SK-N-MC (cell line): ENCODE data around the gene LRRC3B.

Source experiments
- DNase-seq: peaks from one replicate; pipeline ENCODE4 v3.0.0-alpha.2; 2011; ENCODE audit warnings: low read depth, low spot score
- H3K27ac ChIP-seq: fragments of 200-600 bp; sonication (generic); 2 replicates; pipeline ENCODE4 v1.5.1; 2016; ENCODE audit warnings: mixed run types
- H3K36me3 ChIP-seq: fragments of 200-600 bp; sonication (generic); 2 replicates; pipeline ENCODE4 v1.6.1; 2017; ENCODE audit warnings: antibody characterized with exemption, low read length, mixed read lengths; ENCODE audit not compliant: insufficient read depth
- H3K4me3 ChIP-seq: fragments of 200-600 bp; sonication (generic); 2 replicates; pipeline ENCODE4 v1.5.1; 2016
- H3K9ac ChIP-seq: fragments of 200-600 bp; sonication (generic); 2 replicates; pipeline ENCODE4 v1.8.0; 2017; ENCODE audit warnings: mixed run types, mixed read lengths; ENCODE audit not compliant: insufficient read length
- H3K9me3 ChIP-seq: fragments of 200-600 bp; sonication (generic); 2 replicates; pipeline ENCODE4 v1.6.1; 2017; ENCODE audit warnings: low read depth, mild to moderate bottlenecking, antibody characterized with exemption, low read length, moderate library complexity, mixed read lengths
- EZH2 ChIP-seq: fragments of 200-600 bp; sonication (generic); IDR thresholded peaks from one replicate; pipeline ENCODE4 v1.6.1; 2017; ENCODE audit warnings: antibody characterized with exemption
- FOXP2 ChIP-seq: optimal IDR thresholded peaks from 2 replicates; pipeline ENCODE3; 2011; ENCODE audit warnings: mild to moderate bottlenecking, moderate library complexity; ENCODE audit not compliant: insufficient read depth; ENCODE audit errors: extremely low read length, control extremely low read depth
- POLR2AphosphoS5 ChIP-seq: IDR thresholded peaks from 2 replicates; pipeline ENCODE4 v1.6.1; 2012; ENCODE audit warnings: mild to moderate bottlenecking, low read depth, low read length, borderline replicate concordance

The LRRC3B gene, protein sequence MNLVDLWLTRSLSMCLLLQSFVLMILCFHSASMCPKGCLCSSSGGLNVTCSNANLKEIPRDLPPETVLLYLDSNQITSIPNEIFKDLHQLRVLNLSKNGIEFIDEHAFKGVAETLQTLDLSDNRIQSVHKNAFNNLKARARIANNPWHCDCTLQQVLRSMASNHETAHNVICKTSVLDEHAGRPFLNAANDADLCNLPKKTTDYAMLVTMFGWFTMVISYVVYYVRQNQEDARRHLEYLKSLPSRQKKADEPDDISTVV

DNA sequence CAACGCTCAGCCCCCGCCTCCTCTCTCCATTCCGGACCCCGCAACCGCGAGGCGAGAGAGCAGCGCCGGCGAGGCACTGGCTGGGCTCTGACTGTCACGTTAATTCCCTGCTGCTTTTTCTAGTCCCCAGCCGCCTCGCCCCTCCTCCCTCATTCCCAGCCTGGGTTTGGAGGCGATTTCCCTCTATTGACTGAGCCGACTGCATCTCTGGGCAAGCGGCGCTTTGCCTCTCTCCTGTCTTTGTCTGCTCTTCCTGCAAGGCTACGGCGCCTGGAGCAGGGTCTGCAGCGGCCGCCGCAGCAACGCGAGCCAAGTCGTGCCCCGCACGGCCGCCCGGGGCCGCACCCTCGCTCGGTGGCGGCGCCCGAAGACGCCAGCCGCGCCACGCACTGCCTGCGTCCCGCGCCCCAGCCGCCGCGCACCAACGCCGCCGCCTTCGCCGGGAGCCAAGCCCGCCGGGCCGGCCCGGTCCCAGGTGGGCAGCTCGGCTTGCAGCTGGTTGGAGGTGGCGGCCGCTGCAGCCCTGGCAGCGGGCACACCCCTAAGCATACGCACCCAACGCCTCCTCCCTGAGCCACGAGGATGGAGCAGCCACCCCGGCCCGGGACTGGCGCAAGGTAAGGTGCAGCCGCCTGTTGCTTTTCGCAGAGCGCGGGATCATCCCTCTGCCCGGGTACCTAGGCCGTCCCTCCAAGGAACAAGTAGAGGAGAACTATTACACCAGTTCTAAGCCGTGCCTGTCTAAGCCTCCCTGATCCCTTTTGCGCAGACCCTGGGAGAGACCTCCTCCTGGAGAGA, at the start of gene LRRC3B:
LRRC3B (plus strand) TSS at position 152 of the 798 bp plus-strand sequence. CDS start 86,901 bp downstream, outside the sequence.
- Histone ChIP-seq H3K27ac (no peak within 1 kb of the TSS), H3K9ac (no peak within 1 kb of the TSS), H3K4me3 (no peak within 1 kb of the TSS; the same call in 1 of the 2 replicates), H3K9me3 (no peaks in the 10 kb centered on the region), H3K36me3 (no peaks in the 10 kb centered on the region)
- no peak for TF ChIP-seq EZH2
- no peak for TF ChIP-seq FOXP2
- TF ChIP-seq POLR2AphosphoS5, result no peak
- no peak for DNase-seq

DNA sequence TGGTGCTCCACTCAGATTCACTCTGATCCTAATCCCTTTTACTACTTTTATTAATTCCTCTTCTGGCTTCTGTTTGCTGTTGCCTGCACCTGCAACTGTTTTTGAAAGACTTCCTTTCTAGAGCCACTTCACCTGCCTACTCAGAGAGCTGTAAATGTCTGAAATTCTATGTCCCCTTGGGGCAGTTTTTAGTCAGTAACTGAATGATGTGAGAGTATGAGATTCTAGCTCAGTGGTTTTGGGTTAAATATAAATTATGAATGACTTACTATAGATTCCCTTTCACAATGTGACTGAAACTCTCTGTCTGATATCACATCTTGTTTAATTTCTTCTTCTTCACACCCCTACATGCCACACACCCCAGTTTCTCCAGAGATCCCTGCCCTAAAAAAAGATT, 47.8 kb upstream of the LRRC3B start:
- Histone ChIP-seq H3K4me3 (no peak overlapping the region), H3K27ac (no peak overlapping the region), H3K36me3 (no peaks in the 10 kb centered on the region), H3K9me3 (no peaks in the 10 kb centered on the region), H3K9ac (no peak overlapping the region)
- no peak for DNase-seq
- no peak for TF ChIP-seq POLR2AphosphoS5
- no peak for TF ChIP-seq EZH2
- no peak for TF ChIP-seq FOXP2

DNA sequence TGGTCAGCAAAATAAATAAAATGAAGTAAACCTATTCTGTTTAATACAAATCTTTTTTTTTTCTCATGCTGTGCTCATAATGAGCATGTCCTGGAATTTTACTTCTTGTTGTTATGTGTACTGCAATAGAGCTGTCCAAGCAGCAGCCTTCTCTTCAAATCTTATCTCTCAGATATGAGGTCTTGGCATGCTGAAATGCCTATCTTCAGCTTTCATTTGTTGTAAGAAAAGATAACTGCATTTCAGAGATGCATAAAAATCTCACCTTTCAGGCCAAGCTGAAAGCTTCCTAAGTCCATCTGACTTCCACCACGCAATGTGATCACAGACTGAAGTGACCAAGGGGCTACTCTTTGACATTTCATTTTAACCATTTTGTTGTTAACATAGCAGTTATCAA, 43.5 kb upstream of the LRRC3B start:
- H3K9ac ChIP-seq, result no peak overlapping the region
- no peak overlapping the region for H3K4me3 ChIP-seq
- no peaks in the 10 kb centered on the region for H3K9me3 ChIP-seq
- H3K36me3 ChIP-seq, result no peaks in the 10 kb centered on the region
- TF ChIP-seq FOXP2 (no peak), EZH2 (no peak), POLR2AphosphoS5 (no peak)
- no peak overlapping the region for H3K27ac ChIP-seq
- no peak for DNase-seq

DNA sequence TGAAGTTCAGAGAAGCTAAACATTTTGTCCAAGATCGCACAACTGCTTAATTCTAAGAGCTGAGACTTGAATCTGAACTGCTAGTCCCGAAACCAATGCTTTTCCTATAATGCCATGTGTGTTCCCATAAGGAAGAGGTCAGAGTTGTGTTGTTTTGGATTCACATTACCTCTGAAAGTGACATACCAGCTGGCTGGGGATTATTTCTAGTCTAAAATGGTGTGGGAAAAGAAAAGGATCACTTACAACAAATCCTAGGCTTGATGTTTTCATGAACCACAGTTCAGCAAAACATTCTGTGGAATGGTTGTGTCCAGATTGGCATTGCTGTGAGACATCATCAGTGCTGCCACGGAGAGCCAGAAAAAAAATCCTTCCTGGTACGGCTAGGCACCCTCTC, 35.0 kb upstream of the LRRC3B start:
- Histone ChIP-seq H3K36me3 (no peaks in the 10 kb centered on the region), H3K9ac (no peak overlapping the region), H3K9me3 (no peaks in the 10 kb centered on the region), H3K27ac (no peak overlapping the region), H3K4me3 (no peak overlapping the region)
- TF ChIP-seq POLR2AphosphoS5 (no peak), EZH2 (no peak), FOXP2 (no peak)
- DNase-seq, result no peak

DNA sequence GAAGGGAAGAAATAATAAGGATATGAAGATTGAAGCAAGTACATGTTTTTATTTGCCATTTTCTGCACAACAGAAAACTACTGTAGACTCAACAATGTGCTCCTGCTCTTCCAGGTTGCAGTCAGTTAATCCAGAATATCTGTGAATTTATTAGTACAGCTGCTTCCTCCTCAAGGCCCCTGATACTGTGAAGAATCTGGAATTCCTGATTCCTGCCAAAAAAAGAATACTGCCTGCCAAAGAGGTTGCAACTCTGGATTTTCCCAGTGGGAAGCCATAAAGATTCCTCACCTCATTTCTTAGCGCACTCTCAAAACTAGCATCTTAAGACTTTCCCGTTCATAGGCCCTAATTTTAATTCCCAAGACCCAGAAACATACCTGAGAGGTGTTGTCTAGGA, 33.6 kb upstream of the LRRC3B start:
- no peaks in the 10 kb centered on the region for H3K9me3 ChIP-seq
- TF ChIP-seq EZH2, result no peak
- no peak for TF ChIP-seq FOXP2
- no peak for TF ChIP-seq POLR2AphosphoS5
- no peak overlapping the region for H3K27ac ChIP-seq
- no peaks in the 10 kb centered on the region for H3K36me3 ChIP-seq
- DNase-seq, result no peak
- no peak overlapping the region for H3K4me3 ChIP-seq
- H3K9ac ChIP-seq, result no peak overlapping the region

DNA sequence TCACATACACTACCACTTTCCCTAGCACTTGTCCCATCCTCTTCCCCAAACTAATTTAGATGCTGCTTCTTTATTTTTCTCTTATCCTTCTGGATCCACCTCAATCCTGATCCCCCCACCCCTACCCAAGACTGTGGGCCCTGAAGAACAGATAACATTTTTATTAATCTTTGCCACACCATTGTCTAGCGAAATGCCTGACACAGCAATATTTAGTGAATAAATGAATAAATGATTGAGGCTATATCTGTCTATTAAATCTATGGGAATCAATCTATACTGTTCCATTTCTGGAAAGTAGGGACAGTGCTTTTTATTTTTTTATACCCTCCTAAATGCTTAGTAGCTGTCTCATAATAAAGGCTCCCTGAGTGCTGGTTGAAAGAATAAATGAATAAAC, 32.9 kb upstream of the LRRC3B start:
- Histone ChIP-seq H3K9ac (no peak overlapping the region), H3K9me3 (no peaks in the 10 kb centered on the region), H3K27ac (no peak overlapping the region), H3K36me3 (no peaks in the 10 kb centered on the region), H3K4me3 (no peak overlapping the region)
- no peak for DNase-seq
- no peak for TF ChIP-seq EZH2
- no peak for TF ChIP-seq POLR2AphosphoS5
- TF ChIP-seq FOXP2, result no peak

DNA sequence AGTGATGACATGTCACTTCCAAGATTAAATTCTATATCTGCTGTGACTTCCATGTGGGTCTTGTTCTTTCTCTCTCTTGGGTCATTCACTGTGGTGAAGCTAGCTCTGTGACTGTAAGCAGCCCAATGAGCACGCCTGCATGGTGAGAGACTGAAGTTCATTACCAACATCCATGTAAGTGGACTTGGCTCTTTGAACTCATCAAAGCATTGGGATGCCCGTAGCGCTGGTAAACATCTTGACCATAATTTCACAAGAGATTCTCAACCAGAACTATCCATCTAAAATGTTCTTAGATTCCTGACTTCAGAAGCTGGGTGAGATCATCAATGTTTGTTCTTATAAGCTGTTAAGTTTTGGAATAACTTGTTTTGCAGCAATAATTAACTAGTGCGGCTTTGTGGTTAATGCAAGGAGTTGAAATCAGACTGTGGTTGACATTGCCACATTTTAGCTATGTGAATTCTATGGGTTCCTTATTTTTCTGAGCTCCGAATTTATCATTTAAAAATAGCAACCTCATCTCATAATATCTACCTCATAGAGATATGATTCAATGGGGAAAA, 31.6 kb upstream of the LRRC3B start:
- Histone ChIP-seq H3K9ac (no peak overlapping the region), H3K36me3 (no peaks in the 10 kb centered on the region), H3K27ac (no peak overlapping the region), H3K4me3 (no peak overlapping the region), H3K9me3 (no peaks in the 10 kb centered on the region)
- no peak for TF ChIP-seq FOXP2
- DNase-seq, result no peak

DNA sequence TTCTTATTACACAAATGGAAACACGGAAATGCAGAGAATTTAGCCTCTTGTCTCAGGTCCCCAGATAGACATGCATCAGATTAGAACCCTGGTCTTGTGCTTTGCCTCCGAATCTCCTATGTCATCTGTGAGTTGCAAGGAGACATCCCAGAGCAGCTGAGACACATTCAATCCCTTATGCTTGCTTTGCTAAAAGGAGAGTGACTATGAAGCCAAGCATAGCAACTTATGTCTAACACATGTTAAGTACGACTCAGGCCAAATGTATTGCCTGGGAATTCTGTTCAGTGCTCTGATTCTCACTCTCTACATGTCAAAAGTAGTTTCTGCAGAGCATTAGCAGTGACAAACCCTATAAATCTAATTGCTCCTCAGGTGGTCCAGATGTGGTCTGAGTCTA, 30.6 kb upstream of the LRRC3B start:
- Histone ChIP-seq H3K9me3 (no peaks in the 10 kb centered on the region), H3K36me3 (no peaks in the 10 kb centered on the region), H3K4me3 (no peak overlapping the region), H3K9ac (no peak overlapping the region), H3K27ac (no peak overlapping the region)
- TF ChIP-seq FOXP2, result no peak
- no peak for TF ChIP-seq EZH2
- TF ChIP-seq POLR2AphosphoS5, result no peak
- DNase-seq, result no peak
